Measurements from ENCODE around the gene HNRNPF.

HNRNPF gene

GRCh38 chr10:43353495-43354329, 55.3 kb downstream of the HNRNPF start:
- peak; percentile 1 for DNase-seq (ENCODE audit: extremely low spot score)
- TF ChIP-seq, protein P1, sequence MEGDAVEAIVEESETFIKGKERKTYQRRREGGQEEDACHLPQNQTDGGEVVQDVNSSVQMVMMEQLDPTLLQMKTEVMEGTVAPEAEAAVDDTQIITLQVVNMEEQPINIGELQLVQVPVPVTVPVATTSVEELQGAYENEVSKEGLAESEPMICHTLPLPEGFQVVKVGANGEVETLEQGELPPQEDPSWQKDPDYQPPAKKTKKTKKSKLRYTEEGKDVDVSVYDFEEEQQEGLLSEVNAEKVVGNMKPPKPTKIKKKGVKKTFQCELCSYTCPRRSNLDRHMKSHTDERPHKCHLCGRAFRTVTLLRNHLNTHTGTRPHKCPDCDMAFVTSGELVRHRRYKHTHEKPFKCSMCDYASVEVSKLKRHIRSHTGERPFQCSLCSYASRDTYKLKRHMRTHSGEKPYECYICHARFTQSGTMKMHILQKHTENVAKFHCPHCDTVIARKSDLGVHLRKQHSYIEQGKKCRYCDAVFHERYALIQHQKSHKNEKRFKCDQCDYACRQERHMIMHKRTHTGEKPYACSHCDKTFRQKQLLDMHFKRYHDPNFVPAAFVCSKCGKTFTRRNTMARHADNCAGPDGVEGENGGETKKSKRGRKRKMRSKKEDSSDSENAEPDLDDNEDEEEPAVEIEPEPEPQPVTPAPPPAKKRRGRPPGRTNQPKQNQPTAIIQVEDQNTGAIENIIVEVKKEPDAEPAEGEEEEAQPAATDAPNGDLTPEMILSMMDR (IDR thresholded peaks at IDR 0.05; ENCODE audit: control extremely low read depth, extremely low read depth, low read depth, missing control alignments), result no peak
- ChIA-PET POLR2A (no interaction called here), CTCF (interaction anchor here (1.4 to 3.8 kb wide), 3 partner anchors 24 to 148 kb away, joined by 3 to 16 read pairs (median 3); no protein-coding TSS in a partner anchor)

DNA sequence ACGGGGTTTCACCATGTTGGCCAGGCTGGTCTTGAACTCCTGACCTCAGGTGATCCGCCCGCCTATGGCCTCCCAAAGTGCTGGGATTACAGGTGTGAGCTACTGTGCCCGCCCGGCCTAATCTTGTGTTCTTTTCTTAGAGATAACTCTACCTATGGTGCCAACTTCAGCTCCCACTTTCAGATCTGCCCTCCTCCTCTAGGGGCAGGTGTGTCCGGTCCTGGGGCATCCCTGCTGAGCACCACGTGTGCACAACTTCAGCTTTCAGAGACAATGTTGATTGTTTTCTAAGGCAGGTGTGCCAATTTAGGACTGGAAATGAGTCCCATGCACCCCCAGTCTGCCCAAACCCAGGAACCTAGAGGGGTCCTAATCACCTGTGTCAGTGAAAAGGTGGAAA, 56.0 kb downstream of the HNRNPF start:
- CTCF ChIA-PET, result interaction anchor here (3.8 kb wide), 1 partner anchor 60 kb away, joined by 16 read pairs; no protein-coding TSS in a partner anchor
- TF ChIP-seq, protein P1 (IDR thresholded peaks at IDR 0.05; ENCODE audit: control extremely low read depth, extremely low read depth, low read depth, missing control alignments), result no peak
- DNase-seq (ENCODE audit: extremely low spot score), result peak; percentile 2
- POLR2A ChIA-PET, result no interaction called here

DNA sequence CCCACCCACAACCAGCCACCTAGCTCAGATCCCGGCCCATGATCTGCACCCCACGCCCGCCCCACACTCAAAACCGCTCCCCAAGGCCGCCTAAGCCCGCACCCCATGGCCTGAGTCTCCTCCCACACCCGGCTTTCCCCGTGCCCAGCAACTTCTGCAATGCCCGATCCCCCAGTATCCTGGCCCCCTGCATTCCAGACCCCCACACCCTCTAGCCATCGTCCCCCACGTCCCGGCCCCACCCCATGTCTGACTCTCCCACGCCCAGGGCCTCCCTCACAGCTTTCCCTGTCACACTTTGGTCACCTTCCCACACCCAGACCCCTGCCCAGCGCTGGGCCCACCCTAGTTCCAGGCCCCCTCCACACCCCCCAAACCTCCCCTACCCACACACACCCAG, 57.7 kb downstream of the HNRNPF start:
- ChIA-PET CTCF (interaction anchor here (3.8 kb wide), 1 partner anchor 59 kb away, joined by 16 read pairs; no protein-coding TSS in a partner anchor), POLR2A (no interaction called here)
- no peak for DNase-seq (ENCODE audit: extremely low spot score)
- TF ChIP-seq, protein P1 (IDR thresholded peaks at IDR 0.05; ENCODE audit: control extremely low read depth, extremely low read depth, low read depth, missing control alignments), result no peak

DNA sequence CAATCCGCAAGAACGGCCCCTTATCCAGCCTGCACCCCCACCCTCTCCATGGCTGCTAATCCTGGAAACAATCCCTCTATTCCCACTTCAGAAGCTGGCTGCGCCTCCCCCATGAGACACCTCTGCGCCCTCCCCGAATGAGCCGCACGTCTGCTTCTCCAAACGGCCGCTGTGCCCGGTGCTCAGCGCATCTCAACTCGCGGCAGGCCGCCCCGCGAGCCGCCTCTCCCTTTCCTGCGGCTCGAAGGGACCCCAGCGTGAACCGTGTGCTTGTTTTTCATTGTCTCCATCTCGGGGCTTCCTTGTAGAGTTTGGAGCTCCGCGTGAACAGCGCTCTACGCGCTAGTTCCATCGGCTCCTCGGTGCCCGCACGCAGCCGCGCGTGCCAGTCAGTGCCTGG, 58.3 kb downstream of the HNRNPF start:
- CTCF ChIA-PET, result interaction anchor here (3.8 kb wide), 1 partner anchor 58 kb away, joined by 16 read pairs; no protein-coding TSS in a partner anchor
- TF ChIP-seq, protein P1 (IDR thresholded peaks at IDR 0.05; ENCODE audit: control extremely low read depth, extremely low read depth, low read depth, missing control alignments), result no peak
- no peak for DNase-seq (ENCODE audit: extremely low spot score)
- POLR2A ChIA-PET, result no interaction called here

- POLR2A ChIA-PET, result no interaction called here
- TF ChIP-seq, protein P1 (IDR thresholded peaks at IDR 0.05; ENCODE audit: control extremely low read depth, extremely low read depth, low read depth, missing control alignments), result no peak
- CTCF ChIA-PET, result interaction anchor here (1.1 to 3.8 kb wide), 3 partner anchors 30 to 145 kb away, joined by 3 to 16 read pairs (median 9); no protein-coding TSS in a partner anchor
- DNase-seq (ENCODE audit: extremely low spot score), result no peak
Observed at GRCh38 chr10:43350156-43350555, 58.8 kb downstream of the HNRNPF start.

GRCh38 chr10:43348511-43349312, 60.3 kb downstream of the HNRNPF start:
- peak; percentile 92 for DNase-seq (ENCODE audit: extremely low spot score)
- ChIA-PET POLR2A (no interaction called here), CTCF (interaction anchor here (0.6 to 2.5 kb wide), 24 partner anchors 9 to 282 kb away, joined by 3 to 37 read pairs (median 4); no protein-coding TSS in a partner anchor)
- TF ChIP-seq, protein P1 (IDR thresholded peaks at IDR 0.05; ENCODE audit: control extremely low read depth, extremely low read depth, low read depth, missing control alignments), result peak; percentile 89
